IMR-90 (cell line): ENCODE results near the gene VPS33B. TPM values are rescaled to one million over a fixed set of nuclear protein-coding genes. Genes with fewer than 3 reads are reported as not detected.
A peak's percentile ranks its signal among the peaks of the same experiment; 100 is the strongest.

ENCODE experiments used
- ATAC-seq: fragments of 200-7000 bp; cut with Tn5 transposase; 2 replicates; pipeline ENCODE4 v1.9.1; 2020; ENCODE audit warnings: low read depth, mild to moderate bottlenecking, moderate library complexity
- BruUV-seq: library from RNA; stranded (reverse); fragments of 400-500 nt; replicated peaks from 2 replicates; lab custom pipeline; 2021; lab: Mats Ljungman, UMichigan
- CTCF ChIA-PET: fragments of 300-600 bp; formaldehyde crosslinking; extraction: SDS; loops from one replicate; lab custom pipeline; 2021; ENCODE audit warnings: antibody characterized with exemption; lab: Yijun Ruan, JAX
- POLR2A ChIA-PET: fragments of 300-600 bp; sonication (Branson Sonifier 250); formaldehyde crosslinking; loops from one replicate; lab custom pipeline; 2022; ENCODE audit warnings: antibody characterized with exemption; ENCODE audit not compliant: unreplicated experiment; lab: Charles Lee
- DNase-seq: peaks from one replicate; pipeline ENCODE4 v3.0.0; 2013
- H2AFZ ChIP-seq: replicated peaks from 2 replicates; pipeline ENCODE3; 2013; ENCODE audit warnings: low read length, mild to moderate bottlenecking; ENCODE audit not compliant: poor library complexity
- H2AK5ac ChIP-seq: 2 replicates; pipeline ENCODE4 v1.6.1; 2013; ENCODE audit warnings: low read depth, low read length, inconsistent platforms
- H2AK9ac ChIP-seq: replicated peaks from 2 replicates; pipeline ENCODE3; 2013; ENCODE audit warnings: mild to moderate bottlenecking, low read depth, low read length, moderate library complexity; ENCODE audit not compliant: poor library complexity
- H2BK120ac ChIP-seq: 2 replicates; pipeline ENCODE4 v1.6.1; 2013; ENCODE audit warnings: low read depth, low read length, inconsistent platforms
- H2BK15ac ChIP-seq: 3 replicates; pipeline ENCODE4 v1.6.1; 2013; ENCODE audit warnings: low read depth, low read length, inconsistent platforms
- H2BK20ac ChIP-seq: 2 replicates; pipeline ENCODE4 v1.6.1; 2013; ENCODE audit warnings: low read depth, mild to moderate bottlenecking, inconsistent platforms, low read length, moderate library complexity
- H2BK5ac ChIP-seq: 2 replicates; pipeline ENCODE4 v1.6.1; 2013; ENCODE audit warnings: mild to moderate bottlenecking, low read depth, low read length, inconsistent platforms; ENCODE audit not compliant: poor library complexity, severe bottlenecking
- H3K14ac ChIP-seq: replicated peaks from 2 replicates; pipeline ENCODE4 v1.6.1; 2013; ENCODE audit warnings: low read depth, low read length, inconsistent platforms
- H3K18ac ChIP-seq: 2 replicates; pipeline ENCODE4 v1.6.1; 2013; ENCODE audit warnings: low read depth, low read length, control low read depth
- H3K23ac ChIP-seq: 2 replicates; pipeline ENCODE4 v1.6.1; 2013; ENCODE audit warnings: low read depth, low read length, inconsistent platforms
- H3K27ac ChIP-seq: 2 replicates; pipeline ENCODE4 v1.5.1; 2013; ENCODE audit warnings: mild to moderate bottlenecking, control low read depth, low read length; ENCODE audit not compliant: insufficient read depth
- H3K27me3 ChIP-seq: 2 replicates; pipeline ENCODE4 v1.6.1; 2013; ENCODE audit warnings: low read length; ENCODE audit not compliant: control insufficient read depth, insufficient read depth
- H3K36me3 ChIP-seq: 2 replicates; pipeline ENCODE4 v1.6.1; 2013; ENCODE audit warnings: low read length, mixed read lengths; ENCODE audit not compliant: control insufficient read depth, insufficient read depth
- H3K4ac ChIP-seq: 2 replicates; pipeline ENCODE4 v1.6.1; 2013; ENCODE audit warnings: low read depth, low read length, inconsistent platforms
- H3K4me1 ChIP-seq: 2 replicates; pipeline ENCODE4 v1.6.1; 2013; ENCODE audit warnings: low read length, mixed read lengths; ENCODE audit not compliant: control insufficient read depth, insufficient read depth
- H3K4me2 ChIP-seq: 2 replicates; pipeline ENCODE4 v1.6.1; 2013; ENCODE audit warnings: low read depth, mild to moderate bottlenecking, control low read depth, low read length, moderate library complexity
- H3K4me3 ChIP-seq: 2 replicates; pipeline ENCODE4 v1.5.1; 2013; ENCODE audit warnings: low read depth, mild to moderate bottlenecking, control low read depth, low read length, moderate library complexity; ENCODE audit not compliant: insufficient read depth
- H3K56ac ChIP-seq: 2 replicates; pipeline ENCODE4 v1.6.1; 2013; ENCODE audit warnings: low read length, inconsistent platforms; ENCODE audit not compliant: insufficient read depth; ENCODE audit errors: extremely low read depth
- H3K79me1 ChIP-seq, 2 experiments: 2 replicates each; pipeline ENCODE4 v1.6.1; 2013; ENCODE audit warnings: low read length in 2 of 2, inconsistent platforms in 1 of 2, low read depth in 1 of 2
- H3K9ac ChIP-seq: 2 replicates; pipeline ENCODE4 v1.6.1; 2013; ENCODE audit warnings: low read depth, low read length, control low read depth
- H3K9me1 ChIP-seq: 2 replicates; pipeline ENCODE4 v1.6.1; 2013; ENCODE audit warnings: low read length, inconsistent platforms; ENCODE audit not compliant: insufficient read depth
- H3K9me3 ChIP-seq: 2 replicates; pipeline ENCODE4 v1.6.1; 2013; ENCODE audit warnings: low read length; ENCODE audit not compliant: control insufficient read depth, insufficient read depth
- H4K20me1 ChIP-seq: 2 replicates; pipeline ENCODE4 v1.6.1; 2013; ENCODE audit warnings: low read length, inconsistent platforms; ENCODE audit not compliant: insufficient read depth
- H4K5ac ChIP-seq: 2 replicates; pipeline ENCODE4 v1.6.1; 2013; ENCODE audit warnings: mild to moderate bottlenecking, low read depth, low read length, control low read depth
- H4K8ac ChIP-seq, 2 experiments: 2 replicates each; pipeline ENCODE4 v1.6.1; 2013; ENCODE audit warnings: low read depth in 2 of 2, low read length in 2 of 2, control low read depth in 1 of 2, inconsistent platforms in 1 of 2
- H4K91ac ChIP-seq: 2 replicates; pipeline ENCODE4 v1.6.1; 2013; ENCODE audit warnings: low read depth, low read length, inconsistent platforms; ENCODE audit not compliant: insufficient read depth
- BHLHE40 ChIP-seq: fragments of 150-350 bp; IDR thresholded peaks from 2 replicates; pipeline ENCODE4 v1.6.1; 2016; ENCODE audit warnings: mild to moderate bottlenecking, low read depth, low read length
- CEBPB ChIP-seq: IDR thresholded peaks from 2 replicates; pipeline ENCODE4 v1.6.1; 2012; ENCODE audit warnings: low read depth, low read length, improper control_type of control experiment
- CHD1 ChIP-seq: IDR thresholded peaks from 2 replicates; pipeline ENCODE4 v1.6.1; 2012; ENCODE audit warnings: low read depth, low read length, improper control_type of control experiment
- CTCF ChIP-seq: conservative IDR thresholded peaks from 2 replicates; pipeline ENCODE4 v1.5.1; 2012; ENCODE audit warnings: mild to moderate bottlenecking, low read depth, low read length, improper control_type of control experiment
- ELK1 ChIP-seq: fragments of 150-350 bp; IDR thresholded peaks from 2 replicates; pipeline ENCODE4 v1.6.1; 2016; ENCODE audit warnings: low read depth, mild to moderate bottlenecking, low read length, moderate library complexity, borderline replicate concordance
- FOS ChIP-seq: fragments of 150-350 bp; IDR thresholded peaks from 2 replicates; pipeline ENCODE4 v1.6.1; 2016; ENCODE audit warnings: low read depth, low read length
- MAFK ChIP-seq: IDR thresholded peaks from 2 replicates; pipeline ENCODE4 v1.6.1; 2012; ENCODE audit warnings: low read depth, low read length, improper control_type of control experiment
- MAZ ChIP-seq: IDR thresholded peaks from 2 replicates; pipeline ENCODE4 v1.6.1; 2012; ENCODE audit warnings: low read depth, mild to moderate bottlenecking, low read length, improper control_type of control experiment, moderate library complexity, borderline replicate concordance
- MXI1 ChIP-seq: IDR thresholded peaks from 2 replicates; pipeline ENCODE4 v1.6.1; 2012; ENCODE audit warnings: low read depth, mild to moderate bottlenecking, low read length, moderate library complexity, borderline replicate concordance
- NFE2L2 ChIP-seq: fragments of 150-350 bp; IDR thresholded peaks from 2 replicates; pipeline ENCODE4 v1.6.1; 2016; ENCODE audit warnings: low read depth, mild to moderate bottlenecking, low read length
- POLR2A ChIP-seq: IDR thresholded peaks from 2 replicates; pipeline ENCODE4 v1.6.1; 2012; ENCODE audit warnings: mild to moderate bottlenecking, low read depth, low read length
- RAD21 ChIP-seq: IDR thresholded peaks from 2 replicates; pipeline ENCODE4 v1.6.1; 2012; ENCODE audit warnings: low read length, improper control_type of control experiment
- RCOR1 ChIP-seq: IDR thresholded peaks from 2 replicates; pipeline ENCODE4 v1.6.1; 2012; ENCODE audit warnings: mild to moderate bottlenecking, low read length, improper control_type of control experiment; ENCODE audit not compliant: insufficient replicate concordance
- RFX5 ChIP-seq: IDR thresholded peaks from 2 replicates; pipeline ENCODE4 v1.8.0; 2012; ENCODE audit warnings: low read depth, mild to moderate bottlenecking, low read length, moderate library complexity
- SMC3 ChIP-seq: fragments of 150-350 bp; IDR thresholded peaks from 2 replicates; pipeline ENCODE4 v1.6.1; 2016; ENCODE audit warnings: low read depth, mild to moderate bottlenecking, antibody characterized with exemption, low read length, moderate library complexity
- USF2 ChIP-seq: fragments of 150-350 bp; IDR thresholded peaks from 2 replicates; pipeline ENCODE4 v1.6.1; 2017; ENCODE audit warnings: mild to moderate bottlenecking, antibody characterized with exemption, low read length, low read depth
- WGBS, 2 experiments: methylation state at CpG; one replicate each; pipeline versions ENCODE4 v1.1.5 to v1.1.7; 2013; ENCODE audit warnings: missing lambda C conversion rate in 2 of 2; ENCODE audit not compliant: insufficient read length in 1 of 2; ENCODE audit errors: extremely low coverage in 2 of 2; 5-methylcytosine and 5-hydroxymethylcytosine counted together
- dilution Hi-C: fragments of 300-500 bp; cut with HindIII; formaldehyde crosslinking; loops from one replicate; pipeline ENCODE4 v1.14.3; 2018; ENCODE audit warnings: low sequenced_read_pairs; ENCODE audit not compliant: unreplicated experiment
- in situ Hi-C: fragments of 300-500 bp; cut with MboI; formaldehyde crosslinking; loops from 3 replicates; pipeline ENCODE4 v1.14.3; 2019; ENCODE audit warnings: low sequenced_read_pairs, inconsistent platforms, mixed read lengths
- intact Hi-C: fragments of 100-400 bp; cut with micrococcal nuclease; formaldehyde crosslinking; loops from 2 replicates; pipeline ENCODE4 v1.10.0; 2022
- polyA plus RNA-seq, 3 experiments: library from polyadenylated mRNA; depleted of rRNA; stranded (reverse); fragments of >200 nt; gene quantifications; 2 replicates each; pipeline ENCODE4 v1.2.3, GENCODE V29; 2012; ENCODE audit warnings: low replicate concordance in 1 of 3
- total RNA-seq: library from RNA; depleted of rRNA; stranded (reverse); fragments of >200 nt; gene quantifications from 2 replicates; pipeline ENCODE4 v1.2.3, GENCODE V29; 2012

VPS33B gene
- total and polyA plus RNA-seq, 2 of the 4 experiments (the other 2 are of a cell fraction) = 9.0 to 11.3 TPM

- Histone ChIP-seq H3K14ac (no peak overlapping the region; the same call in 1 of the 2 replicates), H3K4me2 (peak overlapping the region; percentile 58), H3K27me3 (no peaks in the 10 kb centered on the region), H4K5ac (peak overlapping the region; percentile 11), H3K9me1 (peaks cover 3% of the 10 kb centered on the region; the same call in 1 of the 2 replicates), H2BK5ac (no peak overlapping the region), H3K27ac (no peak overlapping the region; the same call in 1 of the 2 replicates), H3K4me3 (no peak overlapping the region), H4K20me1 (peaks cover 5% of the 10 kb centered on the region; the same call in 1 of the 2 replicates), H3K9ac (peak overlapping the region; percentile 4; the same call in 1 of the 2 replicates), H3K56ac (no peak overlapping the region), H3K23ac (peak overlapping the region; percentile 70), H3K4ac (peak overlapping the region; percentile 45), H3K36me3 (no peaks in the 10 kb centered on the region), H3K9me3 (no peaks in the 10 kb centered on the region), H2BK120ac (0 out of 2 replicates have a peak overlapping the region, but pooled peaks have one; percentile 1), H2BK20ac (no peak overlapping the region), H2BK15ac (no peak overlapping the region), H4K8ac (peak overlapping the region in 1 of 2 experiments; percentile 82; a peak in 3 of 4 replicates), H3K79me1 (peaks cover 12 to 29% of the 10 kb centered on the region in 2 experiments), H2AFZ (peak overlapping the region; percentile 28), H3K18ac (no peak overlapping the region), H2AK5ac (no peak overlapping the region), H4K91ac (peak overlapping the region; percentile 33; the same call in 1 of the 2 replicates), H3K4me1 (peaks cover 7% of the 10 kb centered on the region), H2AK9ac (peak overlapping the region; percentile 46)
- BruUV-seq = no TSS peak
- WGBS, 2 experiments = 69% methylated on average over 5 of the region's 6 CpGs; no CpG with 5 or more reads in 1 of the 2 experiments
- TF ChIP-seq USF2 (no peak), SMC3 (no peak), RAD21 (no peak), MAFK (no peak), FOS (no peak), NFE2L2 (no peak), CHD1 (no peak), RCOR1 (no peak), RFX5 (no peak), CEBPB (no peak), POLR2A (no peak), ELK1 (no peak), MXI1 (no peak), MAZ (no peak), CTCF (no peak), BHLHE40 (no peak)
- ATAC-seq (0 out of 2 replicates have a peak, but pooled peaks have one; percentile 28), DNase-seq (no peak)
- in situ Hi-C loops (loop anchor here (25.0 kb wide), 2 partner anchors 1824 to 1999 kb away; no protein-coding TSS in a partner anchor), intact Hi-C loops (no loop called here), dilution Hi-C loops (no loop called here)
- ChIA-PET CTCF (interaction anchor here (1.6 kb wide), 1 partner anchor 32 kb away, joined by 6 read pairs; no protein-coding TSS in a partner anchor), POLR2A (no interaction called here)
Observed at GRCh38 chr15:90988296-90988695, 34.1 kb downstream of the VPS33B start.
